Islet of Langerhans (tissue), 1 donor: ENCODE data around the gene FSD1.

Experiments used
- FAIRE-seq: peaks from one replicate; lab custom pipeline; 2011; peaks lifted over from hg19 to GRCh38; lab: Jason Lieb, UNC

FSD1 gene

DNA sequence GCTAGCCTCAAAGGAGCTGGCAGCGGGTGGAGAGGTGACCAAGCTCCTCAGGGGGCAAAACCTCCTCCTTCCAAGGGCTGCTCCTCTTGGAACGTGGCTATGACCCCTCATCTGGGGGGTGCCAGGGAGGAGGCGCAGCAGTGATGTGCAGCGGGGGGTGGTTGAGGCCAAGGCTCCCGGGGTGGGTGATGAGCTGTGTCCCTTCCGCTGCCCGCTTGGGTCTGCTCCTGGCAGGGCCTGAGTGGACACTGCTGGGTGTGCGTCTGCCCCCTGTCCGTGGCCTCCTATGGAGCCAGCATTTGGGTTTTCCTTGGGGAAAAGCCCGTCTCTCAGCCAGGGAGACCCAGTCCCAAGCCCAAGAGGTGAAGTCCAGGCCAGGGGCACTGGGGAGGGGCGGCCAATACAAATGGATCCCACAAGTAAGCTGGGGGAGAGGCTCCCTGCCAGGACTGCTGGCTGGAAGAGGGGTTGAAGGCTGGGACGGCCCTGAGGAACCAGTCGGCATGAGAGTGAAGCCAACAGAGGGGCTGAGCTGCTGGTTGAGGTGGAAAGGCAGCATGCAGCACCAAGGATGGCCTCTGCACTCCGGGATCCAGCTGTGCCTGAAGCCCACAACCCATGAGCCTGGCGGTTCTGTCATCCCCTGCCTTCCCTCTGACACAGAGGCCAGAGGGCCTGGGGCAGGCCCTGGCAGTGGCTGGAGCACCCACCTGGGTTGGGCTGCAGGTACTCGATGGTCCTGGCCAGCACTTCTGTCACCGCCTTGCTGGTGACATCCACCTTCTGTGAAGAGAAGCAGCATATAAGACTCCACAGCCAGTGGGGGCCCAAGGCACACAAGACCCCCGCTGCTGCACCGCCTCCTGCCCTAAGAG is 61.6 kb downstream of the FSD1 start:
- no peak for FAIRE-seq

DNA sequence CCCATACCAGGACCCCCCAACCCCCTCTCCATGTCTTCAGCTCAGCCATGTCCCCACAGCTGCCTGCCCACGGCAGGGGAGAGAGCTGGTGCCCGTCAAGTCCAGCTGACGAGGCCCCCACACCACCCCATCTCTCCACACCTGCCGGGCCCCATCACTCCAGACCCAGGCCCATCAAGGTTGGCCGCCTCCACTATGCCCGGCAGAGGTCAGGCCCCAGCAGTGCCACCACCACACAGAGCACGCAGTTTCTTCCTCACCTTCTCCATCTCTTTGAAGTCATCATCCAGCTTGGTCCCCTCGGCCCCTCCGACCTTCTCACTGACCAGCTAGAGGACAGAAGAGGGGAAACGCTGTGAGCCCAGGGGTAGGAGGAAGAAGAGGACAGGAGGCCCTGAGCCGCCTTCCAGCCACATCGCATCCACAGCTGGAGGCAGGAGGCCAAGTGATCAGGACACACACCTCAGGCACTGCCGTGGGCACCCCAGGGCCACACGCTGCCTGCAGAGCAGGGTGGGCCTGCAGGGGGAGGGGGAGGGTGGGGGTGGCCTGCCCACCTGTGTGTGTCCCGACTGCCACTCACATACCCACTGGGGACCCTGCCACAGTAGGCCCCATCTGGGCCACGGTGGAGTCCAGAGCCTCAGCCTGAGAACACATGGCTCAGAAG is 62.4 kb downstream of the FSD1 start:
- FAIRE-seq = no peak

DNA sequence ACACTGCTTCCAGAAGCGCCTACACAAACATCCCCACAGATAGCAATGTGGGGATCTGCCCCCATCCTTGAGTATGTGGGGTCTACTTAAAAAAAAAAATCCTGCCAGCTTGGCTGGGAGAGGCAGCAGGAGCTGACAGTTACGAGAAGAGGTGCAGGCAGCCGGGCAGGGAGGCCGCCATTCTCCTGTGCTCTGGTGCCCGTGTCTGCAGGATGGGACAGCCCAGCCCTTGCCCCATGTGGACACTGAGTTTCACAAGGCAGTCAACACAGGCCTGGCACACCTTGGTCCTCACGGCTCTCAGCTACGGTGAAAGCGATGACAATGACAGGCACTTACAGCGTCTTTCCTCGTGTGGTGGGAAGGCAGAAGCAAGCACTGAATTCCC is 62.9 kb downstream of the FSD1 start:
- FAIRE-seq = no peak

DNA sequence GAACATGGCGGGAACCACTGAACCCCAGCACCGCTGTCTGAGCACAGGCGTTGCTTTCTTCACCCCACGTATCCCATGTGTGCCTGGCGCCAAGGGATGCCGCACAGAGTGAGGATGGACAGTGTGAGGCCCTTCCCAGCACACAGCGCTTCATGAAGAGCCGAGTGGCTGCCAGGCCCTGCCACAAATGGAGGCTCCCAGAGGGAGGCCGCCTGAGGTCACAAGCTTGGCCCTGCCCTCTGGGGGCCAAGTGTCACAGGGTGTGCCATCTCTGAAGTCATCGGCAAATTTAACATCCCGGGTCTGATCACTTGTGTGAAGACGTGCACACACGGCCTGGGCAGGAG is 63.4 kb downstream of the FSD1 start:
- FAIRE-seq = no peak

DNA sequence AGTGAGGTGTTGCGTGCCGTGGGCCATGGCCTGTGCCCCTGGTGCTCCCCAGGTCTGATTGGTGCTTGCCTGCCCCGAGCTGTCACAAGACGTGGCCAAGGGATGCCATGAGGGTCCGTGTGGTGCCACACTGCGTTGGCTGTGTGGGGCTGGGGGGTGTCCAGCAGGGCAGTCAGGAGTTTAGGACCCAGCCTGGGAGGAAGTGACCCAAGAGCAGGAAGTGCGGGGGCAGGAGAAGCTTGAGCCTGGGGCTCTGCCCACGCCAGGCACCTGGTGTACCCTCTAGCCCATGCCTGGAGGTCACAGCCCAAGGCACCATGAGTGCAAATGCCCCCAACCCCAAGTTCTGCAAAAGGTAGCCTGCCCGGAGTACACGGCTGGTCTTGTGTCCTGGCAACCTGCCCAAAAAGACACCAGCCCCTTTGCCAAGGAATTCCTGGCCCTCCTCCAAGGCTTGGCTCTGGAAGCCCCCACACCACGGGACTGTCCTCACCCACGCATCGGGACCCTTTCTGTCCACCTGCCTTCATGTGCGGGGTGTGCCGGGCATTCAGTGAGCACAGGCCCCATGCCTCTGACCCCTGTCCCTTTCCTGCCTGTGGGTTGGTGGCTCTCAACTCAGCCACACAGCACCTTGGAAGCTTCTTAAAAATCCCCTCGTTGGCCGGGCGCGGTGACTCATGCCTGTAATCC is 63.9 kb downstream of the FSD1 start:
- no peak for FAIRE-seq

DNA sequence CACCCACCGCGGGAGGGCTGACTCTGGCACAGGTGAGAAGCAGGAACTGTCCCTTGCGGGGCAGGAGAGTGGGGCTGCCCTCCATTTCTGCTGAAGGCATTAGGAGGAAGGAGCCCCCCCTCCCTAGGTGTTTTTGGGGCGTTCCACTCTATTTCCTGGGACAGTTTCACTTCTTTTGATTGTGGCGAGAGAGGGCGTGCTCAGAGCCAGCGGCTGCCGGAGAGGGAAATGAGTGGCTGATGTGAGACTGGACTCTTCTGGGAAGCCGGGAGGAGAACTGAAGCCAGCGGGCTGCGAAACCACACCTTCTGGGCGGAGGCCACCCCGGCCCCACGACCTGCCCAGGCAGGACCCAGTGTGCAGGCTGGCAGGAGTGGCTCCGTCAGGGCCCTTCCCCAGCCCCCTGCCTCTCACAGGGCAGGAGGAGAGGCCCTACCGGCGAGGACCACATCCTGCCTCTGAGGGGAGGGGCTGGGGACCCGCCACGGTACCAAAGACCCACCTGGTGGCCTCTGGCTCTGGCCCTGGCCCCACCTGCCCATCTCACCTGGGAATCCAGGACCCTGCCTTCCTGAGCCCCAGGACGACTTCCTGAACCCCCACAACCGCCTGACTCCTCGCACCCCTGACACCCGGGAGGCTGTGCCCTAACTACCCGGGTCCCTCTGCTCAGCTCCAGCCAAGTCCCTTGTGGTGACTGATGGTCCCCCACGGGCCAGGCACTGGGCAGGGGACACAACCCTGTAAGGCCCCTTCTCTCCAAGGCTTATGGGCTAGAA is 64.9 kb downstream of the FSD1 start:
- FAIRE-seq = no peak

DNA sequence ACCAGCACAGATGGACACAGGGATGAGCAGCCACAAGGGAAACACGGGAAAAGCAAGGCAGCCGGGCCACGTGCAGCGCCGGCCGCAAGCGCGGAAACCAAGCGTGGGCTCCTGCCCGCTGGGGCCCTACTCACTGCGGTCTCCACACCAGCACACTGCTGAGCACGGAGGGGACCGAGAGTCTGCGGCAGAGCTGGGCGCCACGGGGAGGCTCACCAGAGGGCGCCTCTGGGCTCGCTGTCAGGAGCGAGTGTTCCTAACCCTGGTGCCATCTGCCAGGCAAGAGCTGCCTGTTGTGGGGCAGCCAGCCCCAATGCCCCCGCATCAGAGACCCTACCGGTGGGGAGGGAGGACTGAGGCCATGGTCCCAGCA is 65.5 kb downstream of the FSD1 start:
- no peak for FAIRE-seq

DNA sequence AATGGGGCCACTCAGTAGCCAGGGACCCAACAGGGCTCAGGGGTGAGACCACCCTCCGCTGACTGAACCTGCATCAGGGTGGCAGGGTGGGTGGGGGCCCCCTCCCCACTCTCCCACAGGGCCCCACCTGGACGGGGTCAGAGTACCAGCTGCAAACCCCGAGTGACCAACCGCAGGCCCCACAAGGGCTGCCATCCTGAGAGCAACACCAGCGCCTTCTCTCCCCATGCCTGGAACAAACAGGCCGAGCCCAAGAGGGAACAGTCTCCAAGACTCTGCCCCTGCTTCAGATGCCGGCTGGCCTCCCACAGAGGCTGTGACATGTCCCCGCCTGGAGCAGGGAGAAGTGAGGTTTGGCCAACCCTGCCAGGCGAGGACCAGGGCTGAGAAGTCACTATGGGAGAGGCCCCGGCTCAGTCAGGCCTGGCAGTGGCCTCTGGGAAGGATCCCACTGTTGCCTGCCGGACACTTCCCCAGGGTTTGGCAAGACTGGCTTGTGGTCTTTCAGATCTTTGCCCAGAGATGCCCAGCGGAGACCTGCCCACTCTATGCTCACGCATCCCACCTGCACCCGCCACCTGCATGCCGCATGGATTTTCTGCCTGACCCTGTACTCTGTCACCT is 66.1 kb downstream of the FSD1 start:
- no peak for FAIRE-seq

DNA sequence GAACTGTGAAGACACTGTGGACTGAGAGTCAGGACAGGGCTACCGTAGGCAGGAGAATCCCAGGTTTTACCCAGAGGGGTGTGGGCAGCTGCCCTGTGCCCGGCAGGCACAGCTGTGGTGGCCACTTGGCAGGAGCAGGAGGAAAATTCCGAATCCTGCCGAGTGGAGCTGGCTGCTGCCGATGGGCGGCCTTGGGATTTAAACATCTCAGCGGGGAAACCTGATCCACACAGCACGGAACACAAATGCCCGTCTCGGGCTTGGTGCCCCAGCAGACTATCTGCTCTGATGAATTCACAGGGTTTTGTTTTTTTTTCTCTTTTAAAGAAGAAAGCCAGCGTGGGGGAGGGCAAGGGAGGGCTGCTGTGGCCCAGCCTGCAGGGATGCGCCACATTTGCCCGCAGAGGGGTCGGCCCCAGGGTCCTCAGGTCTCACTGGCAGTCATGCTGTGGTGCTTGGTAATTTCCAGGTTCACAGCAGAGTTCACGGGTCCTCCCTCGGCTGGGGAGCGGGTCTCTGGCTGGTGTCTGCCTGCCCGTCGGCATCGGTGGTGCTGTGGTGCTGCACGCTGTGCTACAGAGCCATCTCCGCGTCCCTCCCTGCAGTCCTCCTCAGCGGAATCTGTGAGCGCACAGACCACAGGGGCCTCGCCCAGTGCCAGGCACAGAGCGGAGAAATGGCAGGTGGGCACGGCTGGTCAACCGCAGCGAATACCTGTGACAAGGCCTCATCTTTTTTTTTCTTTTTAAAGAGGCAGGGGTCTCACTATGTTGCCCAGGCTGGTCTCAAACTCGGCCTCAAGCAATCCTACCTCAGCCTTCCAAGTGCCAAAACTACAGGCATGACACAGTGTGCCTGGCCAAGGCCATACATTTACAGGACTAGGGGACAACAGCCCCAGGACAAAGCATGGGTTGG is 67.1 kb downstream of the FSD1 start:
- FAIRE-seq = no peak

DNA sequence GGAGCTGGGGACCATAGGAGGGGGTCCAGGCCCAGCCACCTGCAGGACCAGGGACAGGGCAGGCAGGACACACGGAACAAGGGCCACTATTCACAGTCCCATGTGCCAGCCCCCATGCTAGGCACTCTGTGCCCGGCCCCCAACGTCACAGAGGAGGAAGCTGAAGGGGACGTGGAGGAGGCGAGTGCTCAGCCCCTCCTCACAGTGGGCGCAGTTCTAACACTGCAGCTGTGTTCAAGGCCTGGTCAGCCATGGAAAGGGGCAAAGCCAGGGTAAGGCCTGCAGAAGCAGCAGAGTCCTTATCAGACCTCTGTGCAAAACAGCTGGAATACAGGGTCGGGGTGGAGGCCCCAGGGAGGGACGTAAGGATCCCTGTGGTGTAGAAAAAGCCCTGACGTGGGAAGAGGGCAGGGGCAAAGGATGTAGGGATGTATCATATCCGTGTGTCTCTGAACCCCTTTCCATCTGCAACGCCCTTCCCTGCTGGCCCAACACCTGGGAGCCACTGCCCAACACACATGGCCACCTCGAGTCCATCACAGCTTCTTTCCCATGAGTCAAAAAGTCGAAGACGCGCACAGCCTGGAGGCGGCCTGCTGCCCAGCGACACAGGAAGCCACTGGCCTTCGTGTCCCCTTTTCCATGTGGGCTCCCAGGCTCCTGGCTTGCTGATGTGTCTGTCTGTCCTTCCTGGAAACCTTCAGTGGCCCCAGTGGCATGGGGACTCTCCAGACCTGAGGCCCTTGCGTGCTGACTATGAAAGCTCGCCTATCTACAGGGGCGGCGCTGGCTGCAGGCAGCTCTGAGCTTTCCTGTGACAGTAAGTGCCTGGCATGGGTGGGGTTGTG is 68.0 kb downstream of the FSD1 start:
- FAIRE-seq = no peak

DNA sequence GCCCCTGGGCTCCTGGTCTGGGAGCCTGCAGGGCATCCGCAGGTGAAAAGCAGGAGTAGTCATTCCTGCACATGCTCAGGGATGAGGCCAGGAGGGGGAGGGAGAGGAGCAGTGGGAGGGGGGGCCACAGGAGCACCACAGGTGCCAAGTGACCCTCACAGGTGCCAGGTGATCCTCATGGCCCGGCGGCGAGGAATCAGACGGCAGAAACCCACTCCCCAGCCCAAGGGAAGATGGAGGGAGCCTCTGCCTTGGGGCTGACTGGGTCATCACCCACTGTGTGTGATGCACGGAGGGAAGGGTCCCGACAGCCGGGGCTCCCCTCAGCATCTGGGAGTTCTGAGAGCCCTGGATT is 68.6 kb downstream of the FSD1 start:
- no peak for FAIRE-seq
